ENCODE measurements around the gene ABCG8.
A peak's percentile ranks its signal among the peaks of the same experiment; 100 is the strongest.

The ABCG8 gene

GRCh38 chr2:43818761-43819160 is 20.0 kb upstream of the ABCG8 start:
- Histone ChIP-seq H3K14ac (ENCODE audit: low read length in 2 of 2) (no peak overlapping the region), H4K91ac (ENCODE audit: low read length) (no peak overlapping the region), H2AK5ac (ENCODE audit: low read length, severe bottlenecking) (no peak overlapping the region), H3K4me3 (ENCODE audit: insufficient read depth in 1 of 2, low read depth in 1 of 2, low read length in 2 of 2) (no peak overlapping the region), H3K9me3 (ENCODE audit: control insufficient read depth, low read length) (no peaks in the 10 kb centered on the region), H3K4me2 (ENCODE audit: low read length, poor library complexity, severe bottlenecking) (no peak overlapping the region), H3K79me1 (replicated peaks; ENCODE audit: low read length, poor library complexity, severe bottlenecking) (no peaks in the 10 kb centered on the region), H3K27ac (ENCODE audit: low read length, poor library complexity, severe bottlenecking) (no peak overlapping the region), H3K9ac (ENCODE audit: low read length) (no peak overlapping the region), H3K36me3 (ENCODE audit: control insufficient read depth in 1 of 2, insufficient read depth in 2 of 2, low read depth in 1 of 2, low read length in 2 of 2) (no peaks in the 10 kb centered on the region), H3K27me3 (ENCODE audit: control insufficient read depth in 1 of 2, insufficient read depth in 1 of 2, low read length in 2 of 2) (peaks cover 6 to 24% of the 10 kb centered on the region in 2 experiments), H2BK15ac (ENCODE audit: low read depth, poor library complexity, severe bottlenecking) (no peak overlapping the region), H2BK5ac (ENCODE audit: low read depth, low read length, poor library complexity, severe bottlenecking) (no peak overlapping the region), H2BK12ac (ENCODE audit: low read length in 2 of 2) (no peak overlapping the region), H2AFZ (ENCODE audit: low read depth, low read length) (no peak overlapping the region), H3K18ac (ENCODE audit: low read depth in 1 of 2, low read length in 2 of 2) (no peak overlapping the region), H3K23ac (ENCODE audit: low read length in 2 of 2) (no peak overlapping the region), H2BK120ac (ENCODE audit: low read depth, low read length) (no peak overlapping the region), H3K4me1 (ENCODE audit: control insufficient read depth, insufficient read depth, low read depth, low read length) (no peaks in the 10 kb centered on the region), H4K8ac (ENCODE audit: low read length) (no peak overlapping the region), H3K4ac (ENCODE audit: low read depth in 1 of 2, low read length in 2 of 2) (no peak overlapping the region)
- DNase-seq: peak; percentile 72
- 64% methylated on average over 4 of the region's 5 CpGs for WGBS

- Histone ChIP-seq H2BK5ac (ENCODE audit: low read depth, low read length, poor library complexity, severe bottlenecking) (no peak overlapping the region), H3K79me1 (replicated peaks; ENCODE audit: low read length, poor library complexity, severe bottlenecking) (no peaks in the 10 kb centered on the region), H3K4me3 (ENCODE audit: insufficient read depth in 1 of 2, low read depth in 1 of 2, low read length in 2 of 2) (no peak overlapping the region), H3K23ac (ENCODE audit: low read length in 2 of 2) (no peak overlapping the region), H2AFZ (ENCODE audit: low read depth, low read length) (no peak overlapping the region), H3K27ac (ENCODE audit: low read length, poor library complexity, severe bottlenecking) (no peak overlapping the region), H4K8ac (ENCODE audit: low read length) (no peak overlapping the region), H2BK15ac (ENCODE audit: low read depth, poor library complexity, severe bottlenecking) (no peak overlapping the region), H3K4me2 (ENCODE audit: low read length, poor library complexity, severe bottlenecking) (no peak overlapping the region), H3K14ac (ENCODE audit: low read length in 2 of 2) (no peak overlapping the region), H2BK120ac (ENCODE audit: low read depth, low read length) (no peak overlapping the region), H3K4me1 (ENCODE audit: control insufficient read depth, insufficient read depth, low read depth, low read length) (no peaks in the 10 kb centered on the region), H4K91ac (ENCODE audit: low read length) (no peak overlapping the region), H3K36me3 (ENCODE audit: control insufficient read depth in 1 of 2, insufficient read depth in 2 of 2, low read depth in 1 of 2, low read length in 2 of 2) (no peaks in the 10 kb centered on the region), H3K4ac (ENCODE audit: low read depth in 1 of 2, low read length in 2 of 2) (no peak overlapping the region), H3K9me3 (ENCODE audit: control insufficient read depth, low read length) (no peaks in the 10 kb centered on the region), H3K27me3 (ENCODE audit: control insufficient read depth in 1 of 2, insufficient read depth in 1 of 2, low read length in 2 of 2) (peaks cover 6 to 29% of the 10 kb centered on the region in 2 experiments), H3K18ac (ENCODE audit: low read depth in 1 of 2, low read length in 2 of 2) (no peak overlapping the region), H3K9ac (ENCODE audit: low read length) (no peak overlapping the region), H2BK12ac (ENCODE audit: low read length in 2 of 2) (no peak overlapping the region), H2AK5ac (ENCODE audit: low read length, severe bottlenecking) (no peak overlapping the region)
- no peak for DNase-seq
- 97% methylated on average over 4 of the region's 7 CpGs for WGBS
Measured at GRCh38 chr2:43819491-43820163, 19.1 kb upstream of the ABCG8 start.

- H2BK5ac ChIP-seq (ENCODE audit: low read depth, low read length, poor library complexity, severe bottlenecking): no peak overlapping the region
- no peak overlapping the region for H2BK120ac ChIP-seq (ENCODE audit: low read depth, low read length)
- H3K14ac ChIP-seq (ENCODE audit: low read length in 2 of 2): no peak overlapping the region
- H2BK12ac ChIP-seq (ENCODE audit: low read length in 2 of 2): no peak overlapping the region
- H3K4ac ChIP-seq (ENCODE audit: low read depth in 1 of 2, low read length in 2 of 2): no peak overlapping the region
- no peak overlapping the region for H3K18ac ChIP-seq (ENCODE audit: low read depth in 1 of 2, low read length in 2 of 2)
- H3K27ac ChIP-seq (ENCODE audit: low read length, poor library complexity, severe bottlenecking): no peak overlapping the region
- whole genome bisulfite sequencing: 82% methylated on average over 7 of the region's 7 CpGs
- no peak overlapping the region for H3K23ac ChIP-seq (ENCODE audit: low read length in 2 of 2)
- H2AFZ ChIP-seq (ENCODE audit: low read depth, low read length): no peak overlapping the region
- H3K9ac ChIP-seq (ENCODE audit: low read length): no peak overlapping the region
- peaks cover 6 to 34% of the 10 kb centered on the region in 2 experiments for H3K27me3 ChIP-seq (ENCODE audit: control insufficient read depth in 1 of 2, insufficient read depth in 1 of 2, low read length in 2 of 2)
- no peaks in the 10 kb centered on the region for H3K9me3 ChIP-seq (ENCODE audit: control insufficient read depth, low read length)
- H2AK5ac ChIP-seq (ENCODE audit: low read length, severe bottlenecking): no peak overlapping the region
- H4K8ac ChIP-seq (ENCODE audit: low read length): no peak overlapping the region
- DNase-seq: no peak
- H3K4me1 ChIP-seq (ENCODE audit: control insufficient read depth, insufficient read depth, low read depth, low read length): no peaks in the 10 kb centered on the region
- H2BK15ac ChIP-seq (ENCODE audit: low read depth, poor library complexity, severe bottlenecking): no peak overlapping the region
- H3K79me1 ChIP-seq (replicated peaks; ENCODE audit: low read length, poor library complexity, severe bottlenecking): no peaks in the 10 kb centered on the region
- no peak overlapping the region for H4K91ac ChIP-seq (ENCODE audit: low read length)
- H3K4me2 ChIP-seq (ENCODE audit: low read length, poor library complexity, severe bottlenecking): no peak overlapping the region
- no peaks in the 10 kb centered on the region for H3K36me3 ChIP-seq (ENCODE audit: control insufficient read depth in 1 of 2, insufficient read depth in 2 of 2, low read depth in 1 of 2, low read length in 2 of 2)
- H3K4me3 ChIP-seq (ENCODE audit: insufficient read depth in 1 of 2, low read depth in 1 of 2, low read length in 2 of 2): no peak overlapping the region
Measured at GRCh38 chr2:43822839-43823238, 15.9 kb upstream of the ABCG8 start.

- H2BK120ac ChIP-seq (ENCODE audit: low read depth, low read length): no peak overlapping the region
- H3K27ac ChIP-seq (ENCODE audit: low read length, poor library complexity, severe bottlenecking): no peak overlapping the region
- no peak overlapping the region for H4K8ac ChIP-seq (ENCODE audit: low read length)
- no peak overlapping the region for H2BK12ac ChIP-seq (ENCODE audit: low read length in 2 of 2)
- no peak overlapping the region for H2AFZ ChIP-seq (ENCODE audit: low read depth, low read length)
- no peak overlapping the region for H4K91ac ChIP-seq (ENCODE audit: low read length)
- H3K27me3 ChIP-seq (ENCODE audit: control insufficient read depth in 1 of 2, insufficient read depth in 1 of 2, low read length in 2 of 2): peaks cover 6 to 34% of the 10 kb centered on the region in 2 experiments
- no peak overlapping the region for H3K4ac ChIP-seq (ENCODE audit: low read depth in 1 of 2, low read length in 2 of 2)
- H2AK5ac ChIP-seq (ENCODE audit: low read length, severe bottlenecking): no peak overlapping the region
- no peaks in the 10 kb centered on the region for H3K79me1 ChIP-seq (replicated peaks; ENCODE audit: low read length, poor library complexity, severe bottlenecking)
- no peak overlapping the region for H3K4me3 ChIP-seq (ENCODE audit: insufficient read depth in 1 of 2, low read depth in 1 of 2, low read length in 2 of 2)
- no peaks in the 10 kb centered on the region for H3K36me3 ChIP-seq (ENCODE audit: control insufficient read depth in 1 of 2, insufficient read depth in 2 of 2, low read depth in 1 of 2, low read length in 2 of 2)
- H3K4me1 ChIP-seq (ENCODE audit: control insufficient read depth, insufficient read depth, low read depth, low read length): no peaks in the 10 kb centered on the region
- no peak overlapping the region for H3K4me2 ChIP-seq (ENCODE audit: low read length, poor library complexity, severe bottlenecking)
- no peak overlapping the region for H3K9ac ChIP-seq (ENCODE audit: low read length)
- H3K14ac ChIP-seq (ENCODE audit: low read length in 2 of 2): no peak overlapping the region
- H3K23ac ChIP-seq (ENCODE audit: low read length in 2 of 2): no peak overlapping the region
- 88% methylated on average over 9 of the region's 11 CpGs for WGBS
- H2BK5ac ChIP-seq (ENCODE audit: low read depth, low read length, poor library complexity, severe bottlenecking): no peak overlapping the region
- no peaks in the 10 kb centered on the region for H3K9me3 ChIP-seq (ENCODE audit: control insufficient read depth, low read length)
- no peak for DNase-seq
- no peak overlapping the region for H3K18ac ChIP-seq (ENCODE audit: low read depth in 1 of 2, low read length in 2 of 2)
- H2BK15ac ChIP-seq (ENCODE audit: low read depth, poor library complexity, severe bottlenecking): no peak overlapping the region
Measured at GRCh38 chr2:43823751-43824150, 15.0 kb upstream of the ABCG8 start.
